Activated CD8-positive, alpha-beta memory T cell treated with anti-CD3 and anti-CD28 coated beads for 4 hours (primary cell): Measurements from ENCODE around the gene WNT16.
"Not testable (repeated sequence)": the region's sequence is repeated elsewhere in the genome, so short reads cannot be mapped to it uniquely, and the experiment has no call there.

Source experiments
- DNase-seq, 2 donors: peaks; one replicate each; pipeline ENCODE4 v3.0.0-alpha.2; 2020; ENCODE audit warnings: low read depth in 2 of 2

WNT16 gene

DNA sequence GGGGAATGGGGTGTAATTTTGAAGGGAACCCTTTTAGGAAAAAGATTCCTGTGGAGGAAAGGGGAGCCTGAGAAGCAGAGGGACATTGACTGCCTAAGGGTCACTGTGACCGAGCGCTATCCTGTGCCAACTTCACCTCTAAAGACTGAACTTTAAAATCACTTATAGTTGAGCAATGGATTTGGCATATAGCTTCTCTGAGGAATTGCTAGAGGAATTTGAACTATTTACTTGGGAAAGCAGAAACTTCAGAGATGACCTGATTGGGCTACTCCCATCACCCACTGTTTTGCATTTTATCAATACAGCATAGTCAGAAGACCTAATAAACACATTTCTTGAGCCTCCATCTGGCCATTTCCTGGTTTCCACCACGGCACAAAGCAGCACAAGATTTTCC is 23.7 kb upstream of the WNT16 start:
- no peak for DNase-seq

DNA sequence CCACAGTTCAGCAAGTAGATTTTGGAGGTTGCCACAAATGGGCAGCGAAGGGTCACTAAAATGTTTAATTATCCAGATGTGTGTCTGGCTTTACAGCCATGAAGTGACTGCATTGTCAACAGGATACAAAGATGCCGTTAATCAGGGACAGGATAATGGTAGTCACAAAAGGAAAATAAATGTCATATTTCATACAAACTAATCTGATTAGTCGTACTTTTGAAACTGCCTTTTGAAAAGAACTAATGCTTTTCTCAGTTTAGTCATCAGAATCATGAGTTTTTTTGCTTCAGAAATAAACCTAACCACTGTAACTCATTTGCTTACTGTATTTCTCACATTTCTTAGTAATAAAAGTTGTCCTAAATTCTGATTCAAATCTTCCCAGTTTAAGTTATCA is 22.2 kb upstream of the WNT16 start:
- no peak for DNase-seq

DNA sequence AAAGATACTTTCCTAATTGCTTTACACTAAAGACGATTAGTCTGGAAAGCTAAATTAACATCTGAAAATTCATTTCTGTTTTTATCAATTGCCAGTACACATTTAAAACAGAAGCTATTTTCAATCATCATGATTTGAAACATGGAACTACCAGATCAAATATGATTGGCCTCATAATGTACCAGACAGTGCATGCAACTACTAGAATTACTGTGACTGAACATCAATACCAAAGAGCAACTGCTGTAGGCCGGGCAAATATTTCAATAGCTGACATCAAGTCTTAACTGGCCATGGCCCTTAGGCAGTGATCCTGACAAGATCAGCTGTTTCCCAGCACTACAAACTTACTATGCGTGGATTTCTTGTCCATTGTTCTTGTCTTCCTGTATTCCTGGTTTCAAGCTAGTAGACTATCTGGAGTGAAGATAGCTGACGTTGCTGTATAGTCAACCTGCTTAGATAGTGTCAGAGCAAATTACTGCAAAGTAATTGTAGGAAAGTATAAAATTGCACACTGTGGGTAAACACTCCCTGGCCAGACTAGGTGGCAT is 21.7 kb upstream of the WNT16 start:
- no peak for DNase-seq

DNA sequence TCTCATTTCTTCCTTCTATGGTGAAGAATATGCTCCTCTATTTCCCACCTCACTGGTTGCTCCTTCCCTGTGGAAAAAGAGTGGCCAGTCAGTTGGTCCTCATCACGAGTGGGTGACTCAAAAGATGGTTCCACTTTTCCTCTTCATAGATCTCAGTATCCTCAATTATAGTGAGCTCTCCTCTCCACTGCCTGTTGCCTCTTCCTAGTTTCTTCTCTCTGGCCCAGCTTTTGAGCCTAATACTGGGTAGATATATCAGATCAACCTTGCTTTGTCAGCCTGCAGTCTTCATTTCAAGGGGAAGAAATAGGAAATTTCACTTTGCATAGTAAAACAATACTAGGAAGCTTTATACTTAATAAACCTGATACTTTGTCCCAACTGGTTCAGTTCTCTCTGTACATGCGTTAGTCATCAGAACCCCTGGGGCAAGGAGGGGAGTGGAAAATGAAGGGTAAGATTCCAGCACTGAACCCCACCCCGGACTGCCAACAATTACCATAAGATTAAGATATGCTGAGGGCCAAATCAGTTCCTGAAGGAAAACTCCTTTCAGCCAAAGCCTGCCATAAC is 15.5 kb upstream of the WNT16 start:
- no peak for DNase-seq

DNA sequence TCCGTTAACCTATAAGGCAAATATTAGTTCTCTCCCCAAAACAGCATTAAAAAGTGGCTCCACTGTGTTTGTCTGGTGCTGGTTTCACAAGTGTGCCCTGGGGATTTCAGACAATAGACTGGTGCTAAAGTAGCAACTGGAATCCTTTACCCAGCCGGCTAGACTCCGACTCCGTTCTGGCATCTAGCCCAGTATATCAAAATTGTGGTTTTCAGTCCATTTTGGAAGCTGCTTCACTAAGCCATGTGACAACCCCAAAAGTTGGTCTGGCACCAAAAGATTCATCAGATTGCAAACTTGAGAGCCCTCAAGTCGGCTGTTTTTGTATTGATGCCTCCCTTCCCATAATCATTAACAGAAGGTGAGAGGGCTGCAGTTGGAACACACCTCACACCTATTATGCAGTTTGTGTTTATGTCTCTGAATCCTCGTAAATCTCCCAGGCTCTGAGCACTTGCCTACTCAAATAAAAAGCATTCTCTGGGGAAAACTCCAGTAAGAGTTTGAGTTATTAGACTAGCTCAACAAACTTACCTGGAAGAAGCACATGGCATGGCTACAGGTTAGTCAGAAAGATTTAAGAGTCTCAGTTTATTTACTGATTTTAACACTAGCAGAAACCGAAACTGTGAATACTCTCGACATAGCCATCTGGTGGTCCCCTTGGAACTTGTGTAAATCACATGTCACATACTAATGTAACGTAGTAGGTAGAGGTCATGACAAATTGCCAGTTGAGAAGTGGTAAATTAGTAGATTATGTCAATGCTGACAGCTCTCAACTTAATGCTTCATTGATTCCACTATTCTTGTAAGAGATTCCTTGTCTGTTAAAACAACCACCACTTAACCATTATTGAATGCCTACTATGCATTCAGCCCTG is 14.8 kb upstream of the WNT16 start:
- no peak for DNase-seq

DNA sequence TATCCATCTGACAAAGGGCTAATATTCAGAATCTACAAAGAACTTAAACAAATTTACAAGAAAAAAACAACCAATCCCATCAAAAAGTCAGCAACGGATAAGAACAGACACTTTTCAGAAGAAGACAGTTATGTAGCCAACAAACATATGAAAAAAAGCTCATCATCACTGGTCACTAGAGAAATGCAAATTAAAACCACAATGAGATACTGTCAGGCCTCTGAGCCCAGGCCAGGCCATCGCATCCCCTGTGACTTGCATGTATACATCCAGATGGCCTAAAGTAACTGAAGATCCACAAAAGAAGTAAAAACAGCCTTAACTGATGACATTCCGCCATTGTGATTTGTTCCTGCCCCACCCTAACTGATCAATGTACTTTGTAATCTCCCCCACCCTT is 13.6 kb upstream of the WNT16 start:
- DNase-seq: not testable (repeated sequence)

DNA sequence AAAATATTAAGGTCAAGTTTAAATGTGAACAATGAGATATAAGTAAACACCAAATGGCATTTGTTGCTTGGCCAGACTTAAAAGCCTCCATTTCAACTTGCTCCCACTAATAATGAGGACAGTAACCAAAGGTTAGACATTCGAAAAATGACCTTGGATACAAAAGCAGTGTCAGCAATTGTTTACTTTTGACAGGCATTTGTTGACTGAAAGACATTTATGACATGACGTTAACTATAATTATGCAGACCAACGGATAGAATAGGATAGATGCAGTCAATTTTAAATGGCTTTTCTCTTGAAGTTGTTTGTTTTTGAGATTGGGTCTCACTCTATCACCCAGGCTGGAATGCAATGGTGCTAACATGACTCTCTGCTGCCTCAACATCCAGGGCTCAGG is 6.3 kb upstream of the WNT16 start:
- DNase-seq: no peak

DNA sequence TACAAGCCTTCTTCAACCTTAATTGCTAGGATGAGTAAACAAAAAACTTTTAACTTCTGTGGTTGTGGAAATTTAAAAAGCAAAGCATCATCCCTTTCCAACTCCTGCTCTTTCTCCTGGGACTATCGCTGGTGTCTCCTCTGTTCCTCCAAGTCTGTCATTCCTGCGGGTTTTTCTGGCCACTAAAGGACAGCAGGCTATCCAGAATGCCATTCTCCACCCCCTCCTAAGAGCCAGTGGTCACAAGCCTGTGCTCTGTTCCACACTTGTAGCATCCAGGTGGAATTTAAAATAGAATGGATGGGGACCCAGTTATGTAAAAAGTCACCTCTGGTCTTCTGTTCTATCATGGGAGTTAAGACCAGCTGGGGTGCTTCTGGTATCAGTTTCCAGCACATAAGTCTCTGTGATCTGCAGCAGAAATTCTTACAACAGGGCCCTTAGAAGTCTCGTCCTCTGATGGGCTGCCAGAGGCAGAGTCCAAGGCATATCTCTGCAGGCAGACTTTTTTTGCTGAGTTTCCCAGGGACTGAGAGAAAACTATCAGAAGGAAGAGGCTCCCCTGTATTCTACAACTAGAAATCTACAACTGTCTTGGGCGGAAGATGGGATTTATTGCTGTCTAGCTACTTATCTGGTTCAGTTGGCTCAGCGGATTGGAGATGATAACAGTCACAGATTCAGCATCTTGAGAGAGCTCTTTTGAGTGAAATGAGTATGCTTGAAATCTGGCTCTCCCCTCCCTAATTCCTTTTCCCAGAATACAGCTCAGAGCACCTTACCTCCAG is 5.1 kb upstream of the WNT16 start:
- no peak for DNase-seq

DNA sequence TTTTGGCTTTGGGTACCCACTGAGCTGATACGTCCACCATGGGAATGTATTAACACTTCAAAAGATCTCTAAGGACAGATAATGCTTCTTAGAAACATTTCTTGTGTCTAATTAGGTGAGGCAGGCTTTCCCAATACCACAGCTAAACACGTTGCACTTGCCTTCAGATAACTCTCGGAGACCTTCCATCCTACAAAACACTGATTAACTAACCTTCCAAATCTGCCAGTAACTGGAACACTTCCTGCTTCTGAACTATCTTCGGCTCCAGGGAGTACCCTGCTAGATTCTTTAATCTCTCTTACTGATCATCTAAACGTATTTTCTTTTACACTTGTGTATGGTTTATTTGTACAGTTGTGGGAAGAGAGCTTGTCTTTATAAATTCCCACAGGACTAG is 1.1 kb upstream of the WNT16 start:
- no peak for DNase-seq

DNA sequence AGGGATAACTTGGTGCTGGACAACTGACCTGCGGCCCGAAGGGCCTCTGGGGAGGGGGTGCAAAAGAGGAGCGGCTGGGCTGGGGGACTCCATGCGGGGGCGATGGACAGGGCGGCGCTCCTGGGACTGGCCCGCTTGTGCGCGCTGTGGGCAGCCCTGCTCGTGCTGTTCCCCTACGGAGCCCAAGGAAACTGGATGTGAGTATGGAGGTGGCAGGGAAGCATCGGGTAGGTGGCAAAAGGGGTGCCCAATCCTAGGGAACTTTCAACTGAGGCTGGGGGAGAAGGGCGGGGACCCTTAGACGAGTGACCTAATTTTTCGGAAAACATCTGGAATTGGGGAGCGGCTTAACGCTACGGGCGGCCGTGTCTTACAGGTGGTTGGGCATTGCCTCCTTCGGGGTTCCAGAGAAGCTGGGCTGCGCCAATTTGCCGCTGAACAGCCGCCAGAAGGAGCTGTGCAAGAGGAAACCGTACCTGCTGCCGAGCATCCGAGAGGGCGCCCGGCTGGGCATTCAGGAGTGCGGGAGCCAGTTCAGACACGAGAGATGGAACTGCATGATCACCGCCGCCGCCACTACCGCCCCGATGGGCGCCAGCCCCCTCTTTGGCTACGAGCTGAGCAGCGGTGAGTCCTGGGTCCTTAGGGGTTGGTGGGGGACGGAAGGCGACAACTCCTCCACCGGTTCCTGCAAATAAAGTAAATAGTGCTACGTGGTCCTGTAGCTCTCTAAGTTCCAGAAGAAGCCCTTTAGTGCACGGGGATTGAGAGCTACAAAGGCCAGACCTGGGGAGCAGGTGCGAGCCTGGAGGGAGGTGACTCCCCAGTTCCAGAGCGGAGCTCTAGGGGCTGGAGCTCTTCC is 622 bp downstream of the WNT16 start:
- DNase-seq: no peak

DNA sequence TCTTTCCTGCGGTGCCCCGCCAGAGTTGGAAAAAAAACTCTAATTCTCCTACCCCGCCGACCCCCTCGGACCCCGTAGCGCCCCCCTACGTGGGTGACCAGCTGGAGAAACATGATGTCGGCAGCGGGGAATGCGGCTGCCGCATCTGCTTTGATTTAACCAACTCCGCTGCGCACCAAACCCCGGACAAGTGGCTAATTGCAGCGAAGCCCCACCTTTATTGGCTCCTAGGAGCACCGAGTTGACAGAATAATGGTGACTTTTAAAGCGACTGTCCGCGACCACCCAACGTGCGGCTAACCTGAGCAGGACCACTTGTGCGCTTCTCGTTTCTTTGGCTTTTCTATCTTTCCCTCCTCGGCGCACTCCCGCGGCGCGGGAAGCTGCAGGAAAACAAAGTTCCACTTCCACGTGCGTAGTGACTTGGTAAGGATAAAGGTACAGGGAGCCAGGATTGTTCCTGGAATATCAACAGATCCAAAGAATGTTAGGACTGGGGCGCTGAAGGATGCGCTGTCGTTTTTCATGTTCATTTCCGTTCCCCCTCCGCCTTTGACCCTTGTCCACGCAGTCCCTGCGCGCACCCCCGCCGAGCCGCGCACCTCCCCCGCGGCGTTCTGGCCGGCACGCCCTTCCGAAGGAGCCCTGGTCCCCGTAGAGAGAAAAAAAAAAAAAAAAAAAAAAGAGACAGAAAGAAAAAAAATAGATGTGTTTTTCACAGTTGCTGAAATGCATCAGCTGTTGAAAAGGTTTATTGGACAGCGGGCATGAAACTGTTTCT is 1.4 kb downstream of the WNT16 start:
- DNase-seq: no peak

DNA sequence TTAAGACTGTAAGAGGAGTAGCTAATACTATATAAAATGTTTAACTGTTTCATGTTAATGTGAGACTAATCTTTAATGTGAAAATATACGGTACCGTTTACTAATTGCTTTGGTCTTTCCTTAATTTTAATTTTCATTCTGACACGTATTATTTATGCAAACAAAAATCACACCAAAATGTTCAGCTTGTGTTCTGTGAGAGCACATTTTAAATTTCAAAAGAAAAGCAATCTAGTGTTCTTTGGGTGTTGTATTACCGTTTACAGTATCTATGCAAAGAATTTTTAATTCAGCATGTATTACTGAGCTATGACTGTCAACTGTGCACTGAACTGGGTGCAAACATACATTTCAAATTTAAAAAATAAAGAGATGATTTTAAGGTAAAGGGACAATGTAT is 2.2 kb downstream of the WNT16 start:
- DNase-seq: no peak

DNA sequence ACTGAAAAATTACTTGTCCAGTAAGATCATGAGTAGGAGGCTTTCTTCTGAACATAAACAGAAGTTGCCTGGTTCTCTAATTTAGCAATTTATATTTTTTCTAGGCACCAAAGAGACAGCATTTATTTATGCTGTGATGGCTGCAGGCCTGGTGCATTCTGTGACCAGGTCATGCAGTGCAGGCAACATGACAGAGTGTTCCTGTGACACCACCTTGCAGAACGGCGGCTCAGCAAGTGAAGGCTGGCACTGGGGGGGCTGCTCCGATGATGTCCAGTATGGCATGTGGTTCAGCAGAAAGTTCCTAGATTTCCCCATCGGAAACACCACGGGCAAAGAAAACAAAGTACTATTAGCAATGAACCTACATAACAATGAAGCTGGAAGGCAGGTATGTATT is 2.8 kb downstream of the WNT16 start:
- no peak for DNase-seq

DNA sequence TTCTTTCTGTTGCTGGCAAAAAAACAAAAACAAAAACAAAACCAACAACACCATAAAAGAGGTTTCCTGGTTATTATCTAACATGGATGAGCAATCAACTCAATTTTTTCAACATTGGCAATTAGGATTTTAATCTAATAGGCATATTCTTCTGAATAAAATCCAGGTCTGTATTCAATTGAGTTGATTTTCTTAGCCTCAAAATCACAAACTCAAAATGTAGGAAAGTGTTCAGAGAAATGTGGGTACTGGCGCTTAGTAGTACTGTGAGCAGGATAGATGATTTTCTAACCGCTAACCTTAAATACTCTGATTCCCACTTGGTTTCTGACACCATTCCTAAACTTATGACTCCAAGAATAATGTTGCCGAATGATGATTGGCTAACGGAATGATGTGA is 5.6 kb downstream of the WNT16 start:
- DNase-seq: no peak

DNA sequence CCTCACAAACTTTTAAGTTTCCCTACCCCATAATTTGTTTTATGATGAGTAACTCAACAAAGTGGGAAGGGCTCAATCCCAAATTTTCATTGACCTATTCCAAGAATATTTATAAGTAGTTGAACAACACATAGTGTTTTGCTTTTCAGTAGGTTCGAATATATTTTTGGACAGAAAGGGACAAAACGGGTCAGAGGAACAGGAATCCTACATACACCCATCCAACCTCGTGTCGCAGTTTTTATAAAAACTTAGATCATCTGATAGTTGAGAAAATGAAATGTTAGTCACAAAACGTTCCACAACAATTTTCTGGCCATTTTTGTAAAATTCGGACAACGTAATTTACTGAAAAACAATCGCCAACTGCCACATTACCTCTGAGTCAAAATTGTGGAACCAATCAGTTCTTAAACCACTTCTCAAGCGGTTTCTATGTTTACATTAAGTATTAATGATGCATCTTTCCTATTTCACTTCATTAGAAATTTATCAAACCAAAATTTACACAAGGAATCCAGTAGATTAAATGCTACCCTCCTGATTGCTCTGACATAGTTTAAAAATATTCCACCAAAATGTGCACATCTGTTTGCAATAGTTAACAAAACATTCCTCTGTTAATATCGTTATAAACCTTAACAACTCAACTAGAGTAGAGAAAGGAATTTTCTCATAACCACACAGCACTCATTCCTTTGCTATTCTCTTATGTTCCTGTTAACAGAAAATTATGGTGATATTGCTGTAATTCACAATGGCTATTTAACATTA is 6.3 kb downstream of the WNT16 start:
- no peak for DNase-seq

DNA sequence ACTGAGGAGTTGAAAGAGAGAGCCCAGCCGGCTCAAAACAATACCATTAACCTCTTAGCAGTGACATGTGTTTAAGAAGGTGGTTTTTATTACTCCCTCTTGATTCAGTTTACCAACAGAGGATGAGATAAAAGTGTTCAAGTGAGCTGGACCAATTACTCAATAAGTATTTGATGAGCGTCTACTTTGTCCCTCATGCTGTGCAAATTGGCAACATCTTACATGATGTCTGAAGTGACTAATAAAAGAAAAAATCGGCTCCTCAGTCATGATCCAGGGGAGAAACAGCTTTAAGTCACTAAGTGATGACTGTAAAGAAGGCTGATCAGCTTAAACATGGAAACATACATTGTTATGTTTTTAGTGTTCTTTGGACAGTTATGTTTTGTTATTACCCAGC is 7.8 kb downstream of the WNT16 start:
- DNase-seq: no peak

DNA sequence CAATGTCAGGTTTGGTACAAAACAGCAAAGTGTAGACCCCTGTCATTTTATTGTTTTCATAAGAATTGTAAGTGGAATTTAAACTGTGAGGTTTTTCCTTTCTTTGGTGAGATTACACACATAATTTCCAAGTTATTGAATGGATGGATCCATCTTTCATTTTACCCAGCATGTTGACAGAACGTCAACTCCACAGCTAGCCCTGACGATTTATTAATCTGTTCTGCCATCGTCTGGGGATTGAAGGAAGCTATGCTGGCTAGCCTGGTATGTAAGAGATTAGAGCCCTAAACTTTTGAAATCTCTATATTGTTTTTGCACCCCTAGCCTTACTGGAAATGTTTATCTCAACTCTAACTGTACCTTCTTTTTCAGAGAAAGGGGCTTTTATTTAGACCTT is 8.6 kb downstream of the WNT16 start:
- no peak for DNase-seq

DNA sequence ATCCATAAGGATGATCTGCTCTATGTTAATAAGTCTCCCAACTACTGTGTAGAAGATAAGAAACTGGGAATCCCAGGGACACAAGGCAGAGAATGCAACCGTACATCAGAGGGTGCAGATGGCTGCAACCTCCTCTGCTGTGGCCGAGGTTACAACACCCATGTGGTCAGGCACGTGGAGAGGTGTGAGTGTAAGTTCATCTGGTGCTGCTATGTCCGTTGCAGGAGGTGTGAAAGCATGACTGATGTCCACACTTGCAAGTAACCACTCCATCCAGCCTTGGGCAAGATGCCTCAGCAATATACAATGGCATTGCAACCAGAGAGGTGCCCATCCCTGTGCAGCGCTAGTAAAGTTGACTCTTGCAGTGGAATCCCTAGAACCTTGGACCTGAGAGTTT is 10.3 kb downstream of the WNT16 start:
- no peak for DNase-seq

DNA sequence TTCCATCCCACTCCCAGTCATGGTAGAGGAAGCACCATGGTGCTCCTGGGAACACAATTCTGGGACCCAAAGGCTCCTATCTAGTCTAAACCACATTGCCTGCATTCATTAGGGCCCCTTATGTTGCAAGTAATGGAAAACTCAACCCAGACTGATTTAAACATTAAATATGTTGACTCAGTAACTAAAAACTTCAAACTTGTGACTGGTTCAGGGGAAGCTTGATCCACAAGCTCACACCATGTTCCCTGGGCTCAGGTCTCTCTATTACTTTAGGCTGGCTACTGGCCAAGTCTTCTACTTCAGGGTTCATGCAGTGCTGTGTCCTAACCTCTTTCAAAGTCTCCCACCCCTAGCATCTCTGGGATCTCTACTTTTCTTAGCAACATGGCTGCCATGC is 13.1 kb downstream of the WNT16 start:
- no peak for DNase-seq

DNA sequence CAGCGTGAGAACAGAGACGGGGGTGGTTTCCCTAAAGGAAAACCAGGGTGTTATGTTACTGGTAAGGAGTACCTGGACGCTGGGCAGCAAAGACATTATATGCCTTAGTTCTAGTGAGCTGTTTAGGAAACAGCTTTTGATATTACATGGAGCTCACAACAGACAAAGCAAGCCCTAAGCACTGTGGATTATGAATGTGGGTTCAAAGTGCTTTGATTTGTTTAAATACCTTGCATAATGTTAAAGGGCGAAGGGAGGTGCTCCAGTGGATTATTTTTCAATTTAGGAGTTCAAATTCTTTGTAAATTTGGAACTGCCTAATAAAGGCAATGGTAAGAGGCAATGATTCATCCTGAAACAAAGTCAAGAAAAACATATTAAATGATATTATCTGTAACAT is 13.8 kb downstream of the WNT16 start:
- DNase-seq: no peak
